HEK293 (cell line): Measurements from ENCODE around the gene SLC35B4.

Source experiments
- CTCF ChIA-PET: fragments of 350-600 bp; formaldehyde crosslinking; extraction: SDS; loops from one replicate; lab custom pipeline; 2021; ENCODE audit warnings: antibody characterized with exemption; lab: Yijun Ruan, JAX
- POLR2A ChIA-PET: fragments of 300-600 bp; formaldehyde crosslinking; extraction: SDS; loops from one replicate; lab custom pipeline; 2020; ENCODE audit warnings: antibody characterized with exemption, inconsistent platforms; lab: Yijun Ruan, JAX
- H3K27ac ChIP-seq: fragments of 200-500 bp; sonication (Bioruptor generic); 2 replicates; pipeline ENCODE4 v1.5.1; 2014; ENCODE audit warnings: low read depth, low read length, control low read depth, inconsistent platforms; ENCODE audit errors: extremely low read depth
- H3K36me3 ChIP-seq, 2 experiments: fragments of 200-500 bp in 1 of 2; sonication (Bioruptor generic) in 1 of 2; 1 replicate in 1 of 2; 2 replicates in 1 of 2; pipeline ENCODE4 v1.5.1; 2014 to 2017; ENCODE audit warnings: inconsistent platforms in 2 of 2, low read length in 2 of 2; ENCODE audit not compliant: control insufficient read depth in 2 of 2, insufficient read depth in 1 of 2
- H3K4me1 ChIP-seq: fragments of 200-500 bp; sonication (Bioruptor generic); 2 replicates; pipeline ENCODE4 v1.5.1; 2014; ENCODE audit warnings: mild to moderate bottlenecking, low read length, inconsistent platforms; ENCODE audit not compliant: control insufficient read depth, insufficient read depth
- H3K4me3 ChIP-seq: 2 replicates; pipeline ENCODE4 v1.5.1; 2011; ENCODE audit warnings: low read depth, mild to moderate bottlenecking, control low read depth, low read length, moderate library complexity
- H3K9me3 ChIP-seq: fragments of 200-500 bp; sonication (Bioruptor generic); 2 replicates; pipeline ENCODE4 v1.5.1; 2014; ENCODE audit warnings: low read depth, low read length, inconsistent platforms; ENCODE audit not compliant: control insufficient read depth, insufficient read depth
- BCL6B ChIP-seq: fragments of 450-650 bp; formaldehyde crosslinking; IDR thresholded peaks from 2 replicates; pipeline ENCODE4 v1.5.1; 2017; ENCODE audit warnings: missing biosample characterization, missing genetic modification characterization
- KLF16 ChIP-seq: fragments of 450-650 bp; formaldehyde crosslinking; IDR thresholded peaks from 2 replicates; pipeline ENCODE4 v1.5.1; 2017; ENCODE audit warnings: missing biosample characterization, missing genetic modification characterization
- KLF17 ChIP-seq: fragments of 450-650 bp; formaldehyde crosslinking; IDR thresholded peaks from 2 replicates; pipeline ENCODE4 v1.5.1; 2016; ENCODE audit warnings: missing biosample characterization, missing genetic modification characterization
- MZF1 ChIP-seq: fragments of 450-650 bp; formaldehyde crosslinking; IDR thresholded peaks from 2 replicates; pipeline ENCODE4 v1.5.1; 2017; ENCODE audit warnings: missing biosample characterization, missing genetic modification characterization, borderline replicate concordance
- OVOL3 ChIP-seq: fragments of 450-650 bp; formaldehyde crosslinking; IDR thresholded peaks from 2 replicates; pipeline ENCODE4 v1.5.1; 2016; ENCODE audit warnings: missing biosample characterization, missing genetic modification characterization
- PRDM1 ChIP-seq: fragments of 450-650 bp; formaldehyde crosslinking; IDR thresholded peaks from 2 replicates; pipeline ENCODE4; 2016; ENCODE audit warnings: missing biosample characterization, missing genetic modification characterization
- PRDM4 ChIP-seq: fragments of 450-650 bp; formaldehyde crosslinking; IDR thresholded peaks from 2 replicates; pipeline ENCODE4 v1.5.1; 2017; ENCODE audit warnings: missing biosample characterization, missing genetic modification characterization
- TSHZ1 ChIP-seq: fragments of 450-650 bp; formaldehyde crosslinking; IDR thresholded peaks from 2 replicates; pipeline ENCODE4 v1.5.1; 2016; ENCODE audit warnings: missing biosample characterization, missing genetic modification characterization, borderline replicate concordance
- ZBTB6 ChIP-seq: fragments of 450-650 bp; formaldehyde crosslinking; IDR thresholded peaks from 2 replicates; pipeline ENCODE4 v1.5.1; 2017; ENCODE audit warnings: missing biosample characterization, missing genetic modification characterization
- ZNF121 ChIP-seq: fragments of 450-650 bp; formaldehyde crosslinking; IDR thresholded peaks from 2 replicates; pipeline ENCODE4 v1.5.1; 2016; ENCODE audit warnings: missing biosample characterization, missing genetic modification characterization
- ZNF16 ChIP-seq: fragments of 450-650 bp; formaldehyde crosslinking; IDR thresholded peaks from 2 replicates; pipeline ENCODE4 v1.5.1; 2016; ENCODE audit warnings: low read depth, missing biosample characterization, missing genetic modification characterization
- ZNF169 ChIP-seq: fragments of 450-650 bp; formaldehyde crosslinking; IDR thresholded peaks from 2 replicates; pipeline ENCODE4 v1.5.1; 2016; ENCODE audit warnings: missing biosample characterization, missing genetic modification characterization
- ZNF239 ChIP-seq: fragments of 450-650 bp; formaldehyde crosslinking; IDR thresholded peaks from 2 replicates; pipeline ENCODE4 v1.5.1; 2016; ENCODE audit warnings: missing biosample characterization, missing genetic modification characterization
- ZNF24 ChIP-seq: fragments of 450-650 bp; formaldehyde crosslinking; IDR thresholded peaks from 2 replicates; pipeline ENCODE4 v1.5.1; 2016; ENCODE audit warnings: missing biosample characterization, missing genetic modification characterization
- ZNF280C ChIP-seq: fragments of 450-650 bp; formaldehyde crosslinking; IDR thresholded peaks from 2 replicates; pipeline ENCODE4 v1.5.1; 2016; ENCODE audit warnings: missing biosample characterization, missing genetic modification characterization
- ZNF416 ChIP-seq: fragments of 450-650 bp; formaldehyde crosslinking; IDR thresholded peaks from 2 replicates; pipeline ENCODE4 v1.5.1; 2016; ENCODE audit warnings: missing biosample characterization, missing genetic modification characterization
- ZNF473 ChIP-seq: fragments of 450-650 bp; formaldehyde crosslinking; IDR thresholded peaks from 2 replicates; pipeline ENCODE4 v1.5.1; 2017; ENCODE audit warnings: missing biosample characterization, missing genetic modification characterization
- ZNF645 ChIP-seq: fragments of 450-650 bp; formaldehyde crosslinking; IDR thresholded peaks from 2 replicates; pipeline ENCODE4; 2016; ENCODE audit warnings: missing biosample characterization, missing genetic modification characterization
- ZNF660 ChIP-seq: fragments of 450-650 bp; IDR thresholded peaks from 2 replicates; pipeline ENCODE4 v1.5.1; 2018; ENCODE audit warnings: missing biosample characterization, mild to moderate bottlenecking, missing genetic modification characterization
- ZNF76 ChIP-seq: fragments of 450-650 bp; formaldehyde crosslinking; IDR thresholded peaks from 2 replicates; pipeline ENCODE4; 2016; ENCODE audit warnings: low read depth, missing biosample characterization, missing genetic modification characterization, borderline replicate concordance
- ZNF768 ChIP-seq: fragments of 450-650 bp; formaldehyde crosslinking; IDR thresholded peaks from 2 replicates; pipeline ENCODE4 v1.5.1; 2018; ENCODE audit warnings: missing biosample characterization, mild to moderate bottlenecking, missing genetic modification characterization
- ZNF785 ChIP-seq: fragments of 450-650 bp; formaldehyde crosslinking; IDR thresholded peaks from 2 replicates; pipeline ENCODE4 v1.5.1; 2016; ENCODE audit warnings: missing biosample characterization, missing genetic modification characterization
- ZNF843 ChIP-seq: fragments of 450-650 bp; formaldehyde crosslinking; IDR thresholded peaks from 2 replicates; pipeline ENCODE4 v1.5.1; 2016; ENCODE audit warnings: missing biosample characterization, missing genetic modification characterization
- ZXDB ChIP-seq: fragments of 450-650 bp; formaldehyde crosslinking; IDR thresholded peaks from 2 replicates; pipeline ENCODE4 v1.5.1; 2016; ENCODE audit warnings: missing biosample characterization, missing genetic modification characterization

Gene SLC35B4

GRCh38 chr7:134331393-134331792 is 14.7 kb upstream of the SLC35B4 start:
- ChIA-PET POLR2A (no interaction called here), CTCF (no interaction called here)
- Histone ChIP-seq H3K4me3 (no peak overlapping the region), H3K9me3 (no peaks in the 10 kb centered on the region), H3K36me3 (no peaks in the 10 kb centered on the region), H3K4me1 (no peaks in the 10 kb centered on the region), H3K27ac (no peak overlapping the region)
- TF ChIP-seq ZNF121 (tag by site-specific recombination) = no peak
- TF ChIP-seq ZNF645 (tag by site-specific recombination) = no peak
- TF ChIP-seq PRDM1 = no peak
- no peak for TF ChIP-seq ZNF239 (tag by site-specific recombination)
- no peak for TF ChIP-seq ZNF169
- no peak for TF ChIP-seq ZXDB (tag by site-specific recombination)
- no peak for TF ChIP-seq BCL6B
- no peak for TF ChIP-seq ZBTB6
- TF ChIP-seq TSHZ1 (tag by site-specific recombination) = no peak
- TF ChIP-seq ZNF24 = no peak
- TF ChIP-seq ZNF768 = no peak
- TF ChIP-seq KLF16 (tag by site-specific recombination) = no peak
- no peak for TF ChIP-seq ZNF416 (tag by site-specific recombination)
- TF ChIP-seq ZNF16 (tag by site-specific recombination) = no peak

GRCh38 chr7:134330974-134331373 is 14.2 kb upstream of the SLC35B4 start:
- Histone ChIP-seq H3K36me3 (no peaks in the 10 kb centered on the region), H3K4me3 (no peak overlapping the region), H3K9me3 (no peaks in the 10 kb centered on the region), H3K4me1 (no peaks in the 10 kb centered on the region), H3K27ac (no peak overlapping the region)
- CTCF ChIA-PET = no interaction called here
- POLR2A ChIA-PET = no interaction called here
- no peak for TF ChIP-seq MZF1
- TF ChIP-seq OVOL3 (tag by site-specific recombination) = no peak
- TF ChIP-seq ZNF473 (tag by site-specific recombination) = no peak
- TF ChIP-seq ZNF169 = no peak
- no peak for TF ChIP-seq ZNF843 (tag by site-specific recombination)
- no peak for TF ChIP-seq PRDM4
- TF ChIP-seq ZNF76 (tag by site-specific recombination) = no peak
- TF ChIP-seq ZNF280C (tag by site-specific recombination) = no peak
- TF ChIP-seq KLF17 = no peak
- TF ChIP-seq ZNF660 = no peak
- TF ChIP-seq ZNF785 (tag by site-specific recombination) = no peak
